ENCODE data around the gene PRB4.
"Not testable (repeated sequence)": the region's sequence is repeated elsewhere in the genome, so short reads cannot be mapped to it uniquely, and the experiment has no call there.

PRB4 gene

GRCh38 chr12:11310336-11310735, at the start of gene PRB4:
PRB4 (minus strand) TSS chr12:11310436; CDS start chr12:11310398, 38 bp downstream.
- DNase-seq = no peak

- not testable (repeated sequence) for DNase-seq
Observed at GRCh38 chr12:11351736-11352135, 41.5 kb upstream of the PRB4 start.

DNA sequence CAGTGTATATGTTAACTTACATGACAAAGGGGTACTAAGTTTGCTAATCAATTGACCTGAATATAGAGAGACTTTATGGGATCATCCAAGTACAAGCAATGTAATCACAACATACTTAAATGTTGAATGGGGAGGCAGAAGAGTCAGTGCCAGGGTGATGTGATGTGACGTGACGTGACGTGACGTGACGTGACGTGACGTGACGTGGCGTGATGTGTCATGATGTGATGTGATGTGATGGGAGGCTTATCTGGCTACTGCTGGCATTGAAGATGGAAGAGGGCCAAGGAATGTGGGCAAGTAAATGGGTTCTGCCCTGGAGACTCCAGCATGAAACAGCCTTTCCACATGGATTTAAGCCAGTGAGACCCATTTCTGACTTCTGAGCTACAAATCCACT, 38.2 kb upstream of the PRB4 start:
- DNase-seq = no peak

DNA sequence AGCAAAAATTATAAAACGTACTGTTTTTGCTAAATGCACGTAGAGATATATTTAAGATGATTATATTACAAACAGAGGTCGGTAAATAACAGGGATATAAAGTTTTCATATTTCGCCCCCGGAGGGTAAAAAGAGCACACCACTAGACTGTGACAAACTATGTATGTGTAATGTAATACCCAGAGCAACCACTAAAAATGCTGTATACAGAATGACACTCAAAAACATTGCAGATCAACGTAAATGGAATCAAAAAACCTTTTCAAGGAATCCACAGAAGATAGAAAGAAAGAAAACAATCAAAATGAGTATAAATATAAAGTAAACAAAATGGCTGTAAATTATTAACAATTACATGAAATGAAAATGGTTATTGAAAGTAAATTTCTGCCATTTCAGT, 37.6 kb upstream of the PRB4 start:
- DNase-seq = no peak

DNA sequence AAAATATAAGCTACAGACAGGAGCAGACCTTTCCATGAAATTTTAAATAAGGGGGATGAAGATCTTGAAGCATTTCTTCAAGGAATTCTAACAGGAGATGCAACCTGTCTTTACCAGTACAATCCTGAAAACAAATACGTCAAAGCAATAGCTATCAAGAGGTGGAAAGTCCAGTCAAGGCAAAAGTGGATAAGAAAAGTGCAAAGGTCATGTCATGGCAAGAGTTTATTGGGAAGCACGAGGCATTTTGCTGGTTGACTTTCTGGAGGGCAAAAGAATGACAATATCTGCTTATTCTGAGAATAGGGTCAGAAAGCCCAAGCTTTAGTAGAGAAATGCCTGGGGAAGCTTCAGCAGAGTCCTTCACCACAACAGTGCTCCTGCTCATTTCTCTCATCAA, 34.3 kb upstream of the PRB4 start:
- no peak for DNase-seq

- no peak for DNase-seq
Observed at GRCh38 chr12:11324426-11324825, 14.2 kb upstream of the PRB4 start.

GRCh38 chr12:11321980-11322379, 11.7 kb upstream of the PRB4 start:
- DNase-seq = no peak

GRCh38 chr12:11307143-11307542, 3.1 kb downstream of the PRB4 start:
- no peak for DNase-seq

GRCh38 chr12:11273449-11273848, 36.8 kb downstream of the PRB4 start:
- DNase-seq = no peak

- no peak for DNase-seq
Observed at GRCh38 chr12:11269607-11270006, 40.6 kb downstream of the PRB4 start, which contains the start of gene PRB3. PRB3 (minus strand) TSS chr12:11269707; CDS start chr12:11269669, 38 bp downstream.

DNA sequence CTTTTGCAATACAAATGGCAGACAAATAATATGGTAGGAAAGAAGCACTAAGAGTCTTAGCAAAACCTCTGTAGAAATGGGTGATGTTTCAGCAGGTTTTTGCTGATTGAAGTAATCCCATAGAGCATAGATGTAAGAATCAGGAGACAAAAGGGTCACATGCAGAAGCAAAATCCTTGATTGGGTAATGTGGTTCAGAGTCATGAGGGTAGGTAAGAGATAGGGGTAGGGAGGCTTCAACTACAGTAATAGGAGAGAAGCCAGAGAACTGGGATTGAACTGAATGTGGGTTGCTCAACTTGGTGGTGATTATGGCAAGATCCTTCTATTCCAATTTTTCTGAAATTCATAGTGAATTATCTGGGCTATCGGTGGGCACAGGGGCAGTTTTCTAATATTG, 45.7 kb downstream of the PRB4 start:
- DNase-seq = no peak

Measured in hippocampal formation (tissue), 2 donors.